HepG2 (cell line): ENCODE data around the gene VGLL4. TPM values are rescaled to one million over a fixed set of nuclear protein-coding genes. Genes with fewer than 3 reads are reported as not detected.

ENCODE experiments used
- AFF4 ChIP-seq: sonication (generic); formaldehyde crosslinking; IDR thresholded peaks from 2 replicates; pipeline ENCODE4 v1.4.0; 2020; ENCODE audit warnings: missing genetic modification reagents
- CREB3 ChIP-seq: sonication (generic); formaldehyde crosslinking; IDR thresholded peaks from 2 replicates; pipeline ENCODE4 v1.5.0; 2020; ENCODE audit warnings: missing genetic modification reagents
- DNMT1 ChIP-seq: sonication (generic); formaldehyde crosslinking; IDR thresholded peaks from 2 replicates; pipeline ENCODE4 v1.5.1; 2020; ENCODE audit warnings: mild to moderate bottlenecking, missing genetic modification reagents
- HDAC1 ChIP-seq: sonication (generic); formaldehyde crosslinking; IDR thresholded peaks from 2 replicates; pipeline ENCODE4 v1.5.1; 2020; ENCODE audit warnings: mild to moderate bottlenecking, missing genetic modification reagents
- KLF6 ChIP-seq: IDR thresholded peaks from 2 replicates; pipeline ENCODE4 v1.8.0; 2016; ENCODE audit warnings: missing biosample characterization, missing genetic modification reagents
- NFE2 ChIP-seq: sonication (generic); formaldehyde crosslinking; IDR thresholded peaks from 2 replicates; pipeline ENCODE4 v1.4.0; 2020; ENCODE audit warnings: missing genetic modification reagents
- NONO ChIP-seq, 2 experiments: fragments of 450-650 bp in 1 of 2; sonication (generic) in 1 of 2; formaldehyde crosslinking in 1 of 2; IDR thresholded peaks in 1 of 2; conservative IDR thresholded peaks in 1 of 2; 2 replicates each; pipeline versions ENCODE4 v1.6.1 to v1.8.0; 2017 to 2022; ENCODE audit warnings: mild to moderate bottlenecking in 1 of 2, missing genetic modification reagents in 1 of 2, moderate library complexity in 1 of 2
- SALL1 ChIP-seq: sonication (generic); formaldehyde crosslinking; IDR thresholded peaks from 2 replicates; pipeline ENCODE4 v1.8.0; 2022; ENCODE audit warnings: mild to moderate bottlenecking, missing genetic modification reagents
- SATB2 ChIP-seq: sonication (generic); formaldehyde crosslinking; IDR thresholded peaks from 2 replicates; pipeline ENCODE4 v1.5.0; 2020; ENCODE audit warnings: missing genetic modification reagents
- TRIM24 ChIP-seq: sonication (generic); formaldehyde crosslinking; IDR thresholded peaks from 2 replicates; pipeline ENCODE4 v1.8.0; 2022; ENCODE audit warnings: mild to moderate bottlenecking, missing genetic modification reagents
- ZBTB33 ChIP-seq: sonication (generic); formaldehyde crosslinking; IDR thresholded peaks from 2 replicates; pipeline ENCODE4 v1.4.0; 2020; ENCODE audit warnings: missing genetic modification reagents
- ZBTB42 ChIP-seq: sonication (generic); formaldehyde crosslinking; IDR thresholded peaks from 2 replicates; pipeline ENCODE4 v1.5.0; 2020; ENCODE audit warnings: mild to moderate bottlenecking, missing genetic modification reagents
- ZFP1 ChIP-seq: IDR thresholded peaks from 2 replicates; pipeline ENCODE4 v1.6.1; 2016
- ZMYM2 ChIP-seq: sonication (generic); formaldehyde crosslinking; IDR thresholded peaks from 2 replicates; pipeline ENCODE4 v1.8.0; 2022; ENCODE audit warnings: mild to moderate bottlenecking, missing genetic modification reagents
- ZNF513 ChIP-seq: sonication (generic); formaldehyde crosslinking; conservative IDR thresholded peaks from 2 replicates; pipeline ENCODE4 v1.5.0; 2020; ENCODE audit warnings: missing genetic modification reagents
- ZNF574 ChIP-seq: sonication (generic); formaldehyde crosslinking; IDR thresholded peaks from 2 replicates; pipeline ENCODE4 v1.4.0; 2020; ENCODE audit warnings: missing genetic modification reagents
- ZNF709 ChIP-seq: sonication (generic); formaldehyde crosslinking; IDR thresholded peaks from 2 replicates; pipeline ENCODE4 v1.5.0; 2020; ENCODE audit warnings: mild to moderate bottlenecking, missing genetic modification reagents
- ZNF780A ChIP-seq: sonication (generic); formaldehyde crosslinking; IDR thresholded peaks from 2 replicates; pipeline ENCODE4 v1.8.0; 2022; ENCODE audit warnings: mild to moderate bottlenecking, missing genetic modification reagents, moderate library complexity
- polyA plus RNA-seq, 8 experiments: library from polyadenylated mRNA; depleted of rRNA in 3 of 8; stranded (reverse) in 7 of 8; unstranded in 1 of 8; fragments of >200 nt; fragmentation: Illumina TruSeq in 4 of 8; extraction: Trizol in 4 of 8; gene quantifications; 2 replicates each; pipeline versions ENCODE4 v1.2.1 to v1.2.3, GENCODE V29; 2011 to 2016; ENCODE audit warnings: low read depth in 4 of 8, missing spikeins in 1 of 8, mixed read lengths in 1 of 8; ENCODE audit not compliant: insufficient read depth in 1 of 8
- total RNA-seq, 5 experiments: library from RNA; depleted of rRNA; stranded (reverse); fragments of >200 nt; fragmentation: Illumina TruSeq; extraction: Trizol; gene quantifications; 2 replicates each; pipeline ENCODE4 v1.2.3, GENCODE V29; 2016; ENCODE audit warnings: low read depth in 1 of 5

VGLL4 gene
- total and polyA plus RNA-seq, 2 of the 13 experiments (the other 11 are each of a cell fraction or from before 2014, with no cell fraction given), result 23.2 to 39.0 TPM

GRCh38 chr3:11536132-11536935, 107.4 kb downstream of the VGLL4 start (continued):
- TF ChIP-seq CREB3 (CRISPR knock-in tag) (peak; percentile 56; the same call in 1 of the 2 replicates), NONO (IDR thresholded peaks at IDR 0.05) (no peak), NONO (CRISPR knock-in tag; conservative IDR thresholded peaks at IDR 0.05) (peak; percentile 66), ZNF780A (no peak), ZFP1 (CRISPR knock-in tag) (no peak), ZMYM2 (CRISPR knock-in tag) (no peak), ZNF513 (CRISPR knock-in tag) (no peak), ZNF709 (CRISPR knock-in tag) (no peak), ZBTB33 (CRISPR knock-in tag) (peak; percentile 24; the same call in 1 of the 2 replicates), AFF4 (CRISPR knock-in tag) (no peak), TRIM24 (CRISPR knock-in tag) (no peak), DNMT1 (CRISPR knock-in tag) (0 out of 2 replicates have a peak, but pooled peaks have one; percentile 53), ZNF574 (CRISPR knock-in tag) (peak; percentile 84), HDAC1 (peak; percentile 71; the same call in 1 of the 2 replicates), NFE2 (CRISPR knock-in tag) (no peak), ZBTB42 (CRISPR knock-in tag) (no peak), SALL1 (CRISPR knock-in tag) (peak; percentile 87; the same call in 1 of the 2 replicates), SATB2 (CRISPR knock-in tag) (no peak), KLF6 (CRISPR knock-in tag) (0 out of 2 replicates have a peak, but pooled peaks have one; percentile 21)
